NCI-H524 treated with DMSO at 0.1 percent for 48 hours (cell line): ENCODE results near the gene PAX7.
"Not testable (repeated sequence)": the region's sequence is repeated elsewhere in the genome, so short reads cannot be mapped to it uniquely, and the experiment has no call there.

Experiments
- DNase-seq: peaks from one replicate; lab custom pipeline; 2025; lab: John Stamatoyannopoulos, UW

The PAX7 gene

DNA sequence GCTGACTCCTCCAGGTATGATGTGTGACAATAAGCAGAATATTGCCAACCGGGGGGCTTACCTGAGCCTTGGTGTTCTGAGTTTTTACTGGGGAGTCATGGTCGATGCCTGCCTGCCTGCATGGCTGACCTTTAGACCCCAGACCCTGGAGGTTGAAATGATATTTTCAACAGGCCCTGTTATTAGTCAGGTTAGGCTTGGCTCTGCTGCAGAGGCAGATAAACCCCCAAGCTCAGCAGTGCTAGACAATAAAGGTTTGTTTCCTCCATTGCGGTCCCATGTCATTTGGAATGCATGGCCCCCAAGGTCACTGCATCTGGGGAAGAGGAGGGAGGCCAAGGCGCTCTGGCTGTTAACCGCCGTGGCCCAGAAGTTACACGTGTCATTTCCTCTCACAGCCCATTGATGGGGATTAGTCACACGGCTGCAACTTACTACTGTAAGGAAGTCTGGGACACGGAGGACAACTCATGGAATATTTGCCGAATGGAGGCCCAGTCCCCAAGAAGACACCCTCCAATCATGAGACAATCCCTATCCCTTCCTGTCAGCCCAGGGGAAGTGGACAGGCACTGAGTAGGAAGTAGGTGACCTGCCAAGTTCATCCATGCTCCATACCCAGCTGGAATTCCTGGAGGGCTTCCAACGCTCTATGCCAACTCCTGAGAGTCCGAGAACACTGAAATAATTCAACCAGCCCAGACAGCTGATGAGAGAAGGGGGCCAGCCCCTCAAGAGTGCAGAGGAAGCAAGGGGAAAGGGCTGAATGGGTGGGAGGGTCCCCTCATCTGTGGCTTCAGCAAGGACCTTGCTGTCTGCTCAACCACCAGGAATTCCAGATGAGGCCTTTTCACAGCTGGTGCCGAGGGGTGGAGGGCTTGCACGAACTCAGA is 131.5 kb downstream of the PAX7 start:
- no peak for DNase-seq

DNA sequence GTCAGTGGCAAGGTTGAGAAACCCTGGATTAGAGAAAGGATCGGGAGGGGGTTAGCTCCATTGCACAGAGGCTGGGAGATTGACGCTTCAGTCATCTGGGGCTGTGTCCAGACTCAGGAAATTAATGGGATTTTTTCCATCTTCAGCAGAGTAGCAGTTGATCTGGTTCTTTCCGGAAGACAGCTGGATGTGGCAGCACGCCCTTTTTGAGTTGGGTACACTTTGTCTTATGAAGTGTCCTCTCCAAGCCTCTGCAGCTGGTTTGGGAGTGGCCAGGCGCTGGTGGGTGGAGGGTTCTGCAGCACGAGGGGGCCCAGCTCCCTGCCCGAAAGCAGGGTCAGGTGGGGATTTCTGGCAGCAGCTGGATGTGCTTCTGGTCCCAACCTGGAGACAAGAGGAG is 133.7 kb downstream of the PAX7 start:
- DNase-seq = no peak

- no peak for DNase-seq
Observed at GRCh38 chr1:18765725-18766124, 135.1 kb downstream of the PAX7 start.

GRCh38 chr1:18766328-18766727 is 135.7 kb downstream of the PAX7 start:
- DNase-seq = no peak

GRCh38 chr1:18767576-18767975 is 136.9 kb downstream of the PAX7 start:
- not testable (repeated sequence) for DNase-seq

GRCh38 chr1:18768086-18768485 is 137.4 kb downstream of the PAX7 start:
- DNase-seq = no peak

GRCh38 chr1:18769140-18769539 is 138.5 kb downstream of the PAX7 start:
- DNase-seq = no peak

- no peak for DNase-seq
Observed at GRCh38 chr1:18770799-18771198, 140.2 kb downstream of the PAX7 start.

DNA sequence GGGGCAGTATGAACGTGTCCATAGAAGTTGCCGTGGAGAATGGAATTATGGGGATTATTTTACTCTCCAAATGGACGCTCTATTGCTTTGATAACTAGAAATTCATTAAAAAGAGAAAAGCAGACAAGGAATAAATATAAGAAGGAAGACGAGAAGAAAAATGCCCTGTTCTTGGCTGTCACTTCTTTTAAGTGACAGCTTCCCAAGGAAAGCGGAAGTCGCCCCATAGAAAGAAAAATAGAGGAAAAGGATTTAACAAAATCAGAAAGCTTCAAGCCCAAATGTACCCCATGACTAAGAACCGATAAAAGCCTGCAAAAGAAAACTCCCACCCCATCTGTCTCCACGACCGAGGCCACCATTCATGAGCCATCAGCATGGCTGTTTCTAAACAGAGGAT is 143.1 kb downstream of the PAX7 start:
- DNase-seq = no peak

DNA sequence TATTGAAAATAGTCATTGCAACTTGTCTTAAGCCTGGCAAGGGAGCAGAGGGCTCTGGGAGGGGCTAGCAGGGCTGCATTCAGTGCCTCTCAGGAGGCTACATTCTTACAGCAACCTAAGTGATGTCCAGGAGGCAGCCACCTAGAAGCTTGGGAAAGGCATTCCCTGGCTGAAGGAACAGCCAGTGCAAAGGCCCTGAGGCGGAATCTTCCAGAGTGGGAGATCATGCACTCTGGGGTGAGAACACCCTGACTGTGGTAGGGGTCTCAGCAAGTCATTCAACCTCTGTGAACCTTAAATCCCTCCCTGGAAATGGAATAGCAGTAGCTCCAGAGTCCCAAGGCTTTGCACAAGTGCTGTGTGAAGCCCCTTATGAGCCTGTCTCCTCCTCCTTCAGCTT is 144.7 kb downstream of the PAX7 start:
- DNase-seq = no peak

GRCh38 chr1:18776777-18777176 is 146.1 kb downstream of the PAX7 start:
- no peak for DNase-seq

- no peak for DNase-seq
Observed at GRCh38 chr1:18778437-18778836, 147.8 kb downstream of the PAX7 start.

GRCh38 chr1:18781031-18781430 is 150.4 kb downstream of the PAX7 start:
- no peak for DNase-seq

- no peak for DNase-seq
Observed at GRCh38 chr1:18783705-18784481, 153.2 kb downstream of the PAX7 start.

- DNase-seq = no peak
Observed at GRCh38 chr1:18784482-18784831, 153.8 kb downstream of the PAX7 start.

DNA sequence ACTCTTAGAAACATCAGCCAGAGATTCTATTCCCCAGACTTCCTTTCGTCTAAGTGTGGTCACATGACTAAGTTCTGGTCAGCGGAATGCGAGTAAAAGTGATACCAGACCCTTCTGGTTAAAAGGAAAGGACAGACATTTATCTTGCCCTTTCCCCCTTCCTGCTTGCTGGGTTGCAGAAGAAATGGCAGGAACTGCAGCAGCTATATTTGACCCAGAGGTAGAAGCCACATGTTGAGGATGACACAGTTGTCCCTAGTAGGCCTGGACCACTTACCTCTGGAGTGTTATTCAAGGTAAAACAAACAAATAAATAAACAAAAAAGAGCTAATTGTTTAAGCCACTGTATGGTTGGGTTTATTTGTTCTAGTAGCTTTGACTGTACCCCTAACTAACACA is 155.5 kb downstream of the PAX7 start:
- no peak for DNase-seq

GRCh38 chr1:18787825-18788385 is 157.3 kb downstream of the PAX7 start:
- no peak for DNase-seq

DNA sequence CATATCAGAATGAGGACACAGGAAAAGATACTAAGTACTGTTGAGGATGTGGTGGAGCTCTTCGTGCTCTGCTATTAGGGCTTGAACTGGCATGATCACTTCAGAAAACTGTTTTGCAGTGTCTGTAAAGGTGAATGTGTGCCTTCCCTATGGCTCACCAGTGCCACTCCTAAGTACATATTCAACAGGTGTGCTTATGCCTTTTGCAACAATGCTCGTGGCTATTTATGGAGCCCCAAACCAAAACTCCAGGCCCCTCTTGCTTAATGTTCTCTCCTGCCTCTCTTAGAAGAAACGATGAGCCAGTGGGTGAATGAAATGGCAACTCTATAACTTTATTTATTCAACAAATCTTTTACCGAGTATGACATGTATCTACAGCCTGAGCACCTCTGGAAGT is 158.6 kb downstream of the PAX7 start:
- no peak for DNase-seq

GRCh38 chr1:18792747-18793146 is 162.1 kb downstream of the PAX7 start:
- DNase-seq = no peak

DNA sequence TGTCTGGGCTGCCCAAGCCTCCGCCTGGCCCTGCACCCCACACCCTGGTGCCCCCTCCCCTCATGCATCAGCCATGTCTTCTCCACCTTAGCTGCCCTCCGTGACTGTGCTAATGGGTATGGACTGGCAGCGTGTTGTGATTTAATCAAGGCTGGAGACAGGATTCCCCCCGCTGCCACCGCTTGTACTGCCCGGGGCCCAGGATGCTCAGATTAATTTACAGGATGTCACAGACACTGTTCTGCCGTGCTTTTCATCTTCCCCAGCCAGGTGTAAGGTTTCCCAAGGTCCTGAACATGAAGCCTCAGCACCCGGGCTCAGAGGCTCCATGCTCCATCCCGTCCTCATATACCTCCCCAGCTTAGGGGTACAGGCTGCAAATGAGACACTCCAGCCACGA is 162.5 kb downstream of the PAX7 start:
- DNase-seq = no peak

- no peak for DNase-seq
Observed at GRCh38 chr1:18794051-18794450, 163.4 kb downstream of the PAX7 start.

DNA sequence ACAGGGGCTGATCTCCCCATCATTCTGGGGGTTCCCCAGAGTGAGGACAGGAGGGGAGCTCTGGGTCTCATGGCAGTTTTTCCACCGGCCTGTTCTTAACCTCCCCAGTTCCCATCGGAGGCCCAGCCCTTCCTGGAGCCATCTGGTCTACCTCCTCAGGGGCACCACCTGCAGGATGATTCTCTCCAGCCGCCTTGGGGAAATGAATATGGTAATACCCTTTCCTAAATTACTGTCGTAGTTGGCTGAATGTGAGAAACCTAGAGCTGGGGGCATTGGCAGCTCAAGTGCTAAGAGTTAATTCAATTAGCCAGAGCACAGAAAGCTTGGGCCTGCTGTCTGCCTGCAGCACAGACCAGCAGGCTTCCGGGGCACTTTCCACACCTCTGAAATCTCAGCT is 163.9 kb downstream of the PAX7 start:
- no peak for DNase-seq
